ENCODE measurements around the gene CEACAM21. TPM values are rescaled to one million over a fixed set of nuclear protein-coding genes. Genes with fewer than 3 reads are reported as not detected.
A peak's percentile ranks its signal among the peaks of the same experiment; 100 is the strongest.

Gene CEACAM21
- total and polyA plus RNA-seq, 2 donors from 2014 or later = 1.2 to 5.6 TPM

- no peak overlapping the region for H3K27ac ChIP-seq (ENCODE audit: low read depth in 2 of 2, low read length in 2 of 2)
- DNase-seq (no peak), FAIRE-seq (no peak)
- no peak overlapping the region for H3K4me3 ChIP-seq (ENCODE audit: low read length in 3 of 3)
- intact Hi-C loops (cut with DNase I) = no loop called here
- no peaks in the 10 kb centered on the region for H3K36me3 ChIP-seq (ENCODE audit: control insufficient read depth in 2 of 3, insufficient read depth in 3 of 3, low read length in 3 of 3)
- H3K27me3 ChIP-seq (ENCODE audit: control insufficient read depth, insufficient read depth, low read length) = peaks cover 2% of the 10 kb centered on the region
- peaks cover 0 to 4% (median 0%) of the 10 kb centered on the region in 3 donors for H3K9me3 ChIP-seq (ENCODE audit: control insufficient read depth in 2 of 3, insufficient read depth in 1 of 3, low read length in 3 of 3)
- no peaks in the 10 kb centered on the region for H3K4me1 ChIP-seq (ENCODE audit: control insufficient read depth in 2 of 3, insufficient read depth in 2 of 3, low read depth in 1 of 3, low read length in 3 of 3)
- TF ChIP-seq CTCF (IDR thresholded peaks at IDR 0.05; ENCODE audit: borderline replicate concordance, extremely low read depth, insufficient read depth) = no peak
- no peak overlapping the region for H3K9ac ChIP-seq (ENCODE audit: low read length in 3 of 3)
These were observed 20.2 kb upstream of the CEACAM21 start for GRCh38 chr19:41555748-41556147.

- TF ChIP-seq CTCF (IDR thresholded peaks at IDR 0.05; ENCODE audit: borderline replicate concordance, extremely low read depth, insufficient read depth) = no peak
- no peak overlapping the region for H3K4me3 ChIP-seq (ENCODE audit: low read length in 3 of 3)
These were observed 12.0 kb upstream of the CEACAM21 start for GRCh38 chr19:41563854-41564514.

GRCh38 chr19:41564515-41565378, 11.2 kb upstream of the CEACAM21 start:
- intact Hi-C loops (cut with DNase I) = no loop called here
- H3K27ac ChIP-seq (ENCODE audit: low read depth in 2 of 2, low read length in 2 of 2) = no peak overlapping the region
- no peak overlapping the region for H3K4me3 ChIP-seq (ENCODE audit: low read length in 3 of 3)
- DNase-seq = peak in 4 of 5 donors; percentile 22 to 48 (median 42)
- no peak for FAIRE-seq
- no peaks in the 10 kb centered on the region for H3K9me3 ChIP-seq (ENCODE audit: control insufficient read depth in 2 of 3, insufficient read depth in 1 of 3, low read length in 3 of 3)
- no peaks in the 10 kb centered on the region for H3K36me3 ChIP-seq (ENCODE audit: control insufficient read depth in 2 of 3, insufficient read depth in 3 of 3, low read length in 3 of 3)
- H3K4me1 ChIP-seq (ENCODE audit: control insufficient read depth in 2 of 3, insufficient read depth in 2 of 3, low read depth in 1 of 3, low read length in 3 of 3) = peaks cover 0 to 9% (median 0%) of the 10 kb centered on the region in 3 donors
- peaks cover 28% of the 10 kb centered on the region for H3K27me3 ChIP-seq (ENCODE audit: control insufficient read depth, insufficient read depth, low read length)
- TF ChIP-seq CTCF (IDR thresholded peaks at IDR 0.05; ENCODE audit: borderline replicate concordance, extremely low read depth, insufficient read depth) = no peak
- no peak overlapping the region for H3K9ac ChIP-seq (ENCODE audit: low read length in 3 of 3)

More at GRCh38 chr19:41563854-41564514, 12.0 kb upstream of the CEACAM21 start:
- Histone ChIP-seq H3K4me1 (ENCODE audit: control insufficient read depth in 2 of 3, insufficient read depth in 2 of 3, low read depth in 1 of 3, low read length in 3 of 3) (peaks cover 0 to 9% (median 0%) of the 10 kb centered on the region in 3 donors), H3K27ac (ENCODE audit: low read depth in 2 of 2, low read length in 2 of 2) (no peak overlapping the region), H3K27me3 (ENCODE audit: control insufficient read depth, insufficient read depth, low read length) (peaks cover 28% of the 10 kb centered on the region), H3K9me3 (ENCODE audit: control insufficient read depth in 2 of 3, insufficient read depth in 1 of 3, low read length in 3 of 3) (no peaks in the 10 kb centered on the region), H3K9ac (ENCODE audit: low read length in 3 of 3) (no peak overlapping the region), H3K36me3 (ENCODE audit: control insufficient read depth in 2 of 3, insufficient read depth in 3 of 3, low read length in 3 of 3) (no peaks in the 10 kb centered on the region)
- intact Hi-C loops (cut with DNase I) = no loop called here
- DNase-seq (peak in 2 of 5 donors; percentile 2 to 19), FAIRE-seq (no peak)

All from kidney (tissue), 14 donors.